Subcutaneous adipose tissue (tissue), 4 donors: ENCODE measurements around the gene ENTPD8. TPM values are rescaled to one million over a fixed set of nuclear protein-coding genes. Genes with fewer than 3 reads are reported as not detected.

Experiments used
- total RNA-seq, 4 donors: library from RNA; depleted of rRNA; stranded (reverse); fragments of >200 nt; gene quantifications; one replicate each; pipeline ENCODE4 v1.1.0, GENCODE V29; 2016
- TF ChIP-seq, protein P1 (sequence below): fragments of 450-650 bp; IDR thresholded peaks from one replicate; pipeline ENCODE4 v1.5.1; 2016; ENCODE audit warnings: low read depth, mild to moderate bottlenecking, control low read depth, antibody characterized with exemption, moderate library complexity

The ENTPD8 gene
- total RNA-seq, 4 donors from 2014 or later: not detected

DNA sequence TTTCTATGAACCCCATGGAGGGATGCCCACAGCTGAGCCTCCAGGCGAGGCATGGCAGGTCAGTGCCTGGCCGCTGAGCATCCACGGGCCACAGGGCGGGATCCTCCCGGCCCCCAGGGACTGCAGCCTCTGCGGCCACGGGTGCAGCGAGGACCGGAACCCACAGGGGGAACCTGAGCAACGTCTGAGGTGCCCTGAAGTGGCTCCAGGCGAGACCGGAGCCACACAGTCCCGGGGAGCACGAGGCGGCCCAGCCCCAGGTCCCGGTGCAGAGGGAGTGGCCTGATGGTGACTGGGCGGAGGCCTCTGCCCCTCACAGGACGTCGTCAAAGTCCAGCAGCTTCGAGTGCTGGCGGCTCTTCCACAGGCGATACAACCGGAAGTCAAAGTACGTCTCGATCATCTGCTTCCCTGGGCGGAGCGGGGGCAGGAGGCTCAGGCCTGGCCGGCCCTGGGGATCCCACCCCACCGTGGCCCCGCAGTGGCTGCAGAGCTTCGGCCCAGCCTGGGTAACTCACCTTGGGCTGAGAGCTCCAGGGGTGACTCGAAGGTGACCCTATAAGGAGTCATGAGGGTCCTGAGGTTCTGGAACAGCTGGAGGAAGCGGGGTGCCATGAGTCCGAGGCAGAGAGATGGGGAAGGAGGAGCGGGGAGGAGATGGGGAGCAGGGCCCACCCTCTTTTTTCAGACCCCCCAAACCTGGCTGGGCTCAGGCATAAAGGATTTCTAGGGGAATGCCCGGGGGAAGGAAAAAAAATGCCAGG is 8.1 kb upstream of the ENTPD8 start:
- TF ChIP-seq, protein P1, sequence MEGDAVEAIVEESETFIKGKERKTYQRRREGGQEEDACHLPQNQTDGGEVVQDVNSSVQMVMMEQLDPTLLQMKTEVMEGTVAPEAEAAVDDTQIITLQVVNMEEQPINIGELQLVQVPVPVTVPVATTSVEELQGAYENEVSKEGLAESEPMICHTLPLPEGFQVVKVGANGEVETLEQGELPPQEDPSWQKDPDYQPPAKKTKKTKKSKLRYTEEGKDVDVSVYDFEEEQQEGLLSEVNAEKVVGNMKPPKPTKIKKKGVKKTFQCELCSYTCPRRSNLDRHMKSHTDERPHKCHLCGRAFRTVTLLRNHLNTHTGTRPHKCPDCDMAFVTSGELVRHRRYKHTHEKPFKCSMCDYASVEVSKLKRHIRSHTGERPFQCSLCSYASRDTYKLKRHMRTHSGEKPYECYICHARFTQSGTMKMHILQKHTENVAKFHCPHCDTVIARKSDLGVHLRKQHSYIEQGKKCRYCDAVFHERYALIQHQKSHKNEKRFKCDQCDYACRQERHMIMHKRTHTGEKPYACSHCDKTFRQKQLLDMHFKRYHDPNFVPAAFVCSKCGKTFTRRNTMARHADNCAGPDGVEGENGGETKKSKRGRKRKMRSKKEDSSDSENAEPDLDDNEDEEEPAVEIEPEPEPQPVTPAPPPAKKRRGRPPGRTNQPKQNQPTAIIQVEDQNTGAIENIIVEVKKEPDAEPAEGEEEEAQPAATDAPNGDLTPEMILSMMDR: no peak

DNA sequence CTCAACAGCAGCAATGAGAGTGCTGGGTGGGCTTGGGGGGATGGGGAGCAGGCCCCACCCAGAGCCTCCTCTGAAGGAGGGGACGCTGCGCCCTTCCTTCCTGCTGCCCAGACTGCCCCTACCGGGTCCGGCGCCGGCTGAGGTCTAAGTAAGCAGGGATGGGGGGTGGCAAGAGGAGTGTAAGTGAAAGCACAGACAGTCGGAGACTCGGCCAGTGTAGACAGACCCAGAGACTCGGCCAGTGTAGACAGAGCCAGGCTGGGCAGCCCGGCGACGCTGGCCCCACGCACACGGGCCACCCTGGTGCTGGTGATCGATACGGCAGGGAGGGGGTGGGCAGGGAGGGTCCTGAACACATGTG is 7.4 kb upstream of the ENTPD8 start:
- TF ChIP-seq, protein P1: no peak

DNA sequence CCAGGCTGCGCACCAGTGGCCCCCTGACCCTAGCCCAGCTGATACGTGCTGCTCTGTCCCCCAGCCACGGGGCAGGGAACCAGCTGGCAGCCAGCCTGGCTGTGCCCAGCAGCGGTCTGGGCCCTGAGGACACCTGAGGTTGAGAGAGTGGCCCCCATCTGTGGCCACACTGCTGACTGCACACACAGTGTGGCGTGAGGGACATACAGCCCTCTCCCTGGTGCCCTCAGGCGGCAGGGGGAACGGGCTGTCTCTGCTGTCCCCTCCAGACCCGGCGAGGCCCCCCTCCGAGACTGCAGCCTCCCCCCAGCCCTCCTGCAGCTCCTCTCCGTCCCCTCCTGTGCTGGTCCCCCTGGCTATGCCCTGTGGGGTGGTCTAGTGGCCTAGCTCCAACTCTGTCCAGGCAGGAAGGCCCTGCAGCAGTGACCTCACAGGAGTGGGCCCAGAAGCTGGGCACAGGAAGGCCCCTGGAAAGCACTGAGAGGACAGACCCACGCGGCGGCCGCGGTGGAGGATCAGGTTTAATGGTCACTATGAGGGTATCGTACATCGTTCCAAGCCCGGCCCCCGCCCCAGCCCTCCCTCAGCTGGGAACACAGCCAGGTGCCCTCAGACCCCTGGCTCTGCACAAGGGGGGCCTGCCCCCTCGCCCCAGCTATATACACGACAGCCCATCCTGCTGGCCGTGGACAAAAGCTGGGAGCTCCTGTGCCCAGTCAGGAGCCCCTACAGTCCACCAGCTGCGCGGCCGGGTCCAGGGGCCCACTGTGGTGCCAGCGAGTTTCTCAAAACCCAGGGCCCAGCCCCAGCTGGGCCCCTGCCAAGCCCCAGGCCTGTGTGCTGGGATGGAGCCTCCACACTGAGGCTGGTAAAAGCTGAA is 6.8 kb upstream of the ENTPD8 start:
- TF ChIP-seq, protein P1: no peak

DNA sequence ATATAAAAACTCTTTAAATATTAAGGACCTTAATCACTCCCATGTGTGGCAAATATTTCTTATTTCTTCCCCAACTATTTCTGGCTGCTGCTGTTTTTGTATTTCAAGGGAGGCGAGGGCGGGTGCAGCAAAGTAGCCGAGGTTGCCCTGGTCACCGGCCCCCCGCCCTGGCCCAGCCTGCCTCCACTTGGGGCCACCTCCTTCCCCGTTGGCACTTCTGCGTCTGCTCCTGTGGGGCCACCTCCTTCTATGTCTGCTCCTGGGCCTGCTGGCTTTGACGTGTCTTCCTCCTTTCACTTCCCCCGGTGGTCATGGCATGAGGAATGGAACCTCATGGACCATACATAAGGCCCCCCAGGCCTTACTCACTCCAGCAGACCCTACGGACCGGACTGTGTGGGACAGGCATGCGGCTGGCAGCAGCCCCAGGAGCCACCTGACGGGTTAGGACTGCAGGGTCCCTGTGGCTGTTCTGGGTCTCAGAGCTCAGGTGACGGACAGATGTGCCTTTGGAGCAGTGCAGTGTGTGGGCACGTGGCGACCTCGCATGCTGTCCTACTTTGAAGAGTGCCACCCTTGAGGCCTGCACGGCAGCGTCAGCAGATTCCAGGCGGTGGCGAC is 5.8 kb upstream of the ENTPD8 start:
- TF ChIP-seq, protein P1: no peak

DNA sequence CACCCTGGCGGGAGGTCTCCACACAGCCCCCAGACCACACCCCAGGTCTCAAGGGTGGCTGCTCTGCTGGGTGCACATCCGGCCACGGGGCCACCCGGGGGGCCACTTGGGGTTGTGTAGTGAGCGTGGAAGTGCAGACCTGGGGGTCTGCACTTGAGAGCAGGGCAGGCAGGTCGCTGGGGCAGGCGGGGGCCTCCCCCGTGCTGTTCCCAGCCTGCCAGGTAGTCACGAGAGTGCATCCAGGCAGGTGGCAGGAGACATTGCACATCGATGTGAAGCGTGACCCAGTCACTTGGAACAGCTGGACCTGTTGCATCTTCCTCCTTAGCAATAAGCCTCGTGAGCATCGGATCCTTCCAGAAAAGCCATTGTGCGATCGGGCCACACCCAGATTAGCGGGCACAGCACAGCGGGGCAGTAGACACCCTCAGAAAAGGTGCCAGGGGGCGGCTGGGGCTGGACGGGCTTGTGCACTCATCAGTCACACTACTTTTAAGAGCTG is 4.8 kb upstream of the ENTPD8 start:
- TF ChIP-seq, protein P1: no peak

DNA sequence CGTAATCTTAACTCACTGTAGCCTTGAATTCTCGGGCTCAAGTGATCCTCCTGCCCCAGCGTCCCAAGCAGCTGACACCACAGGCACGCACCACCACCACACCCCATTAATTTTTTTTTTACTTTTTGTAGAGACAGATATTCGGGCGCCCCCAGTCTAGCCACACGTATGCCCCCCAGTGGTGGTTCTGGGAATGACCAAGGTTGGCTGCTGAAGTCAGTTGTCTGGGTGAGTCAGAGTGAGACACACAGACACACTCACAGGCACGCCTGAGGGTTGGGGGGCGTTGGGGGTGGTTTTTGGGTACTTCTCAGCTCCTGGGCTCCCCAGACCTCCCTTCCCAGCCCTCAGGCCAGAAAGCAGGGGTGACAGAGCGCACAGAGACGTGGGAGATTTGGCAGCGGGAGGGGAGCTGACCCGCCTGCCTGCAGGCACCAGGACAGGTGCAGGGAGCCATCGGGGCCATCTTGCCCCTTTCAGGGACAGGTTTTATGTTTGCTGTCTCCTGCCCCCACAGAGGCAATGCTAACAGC is 4.2 kb upstream of the ENTPD8 start:
- TF ChIP-seq, protein P1: no peak
